T-helper 22 cell (primary cell): Measurements from ENCODE around the gene FLOT2.
"Not testable (repeated sequence)": the region's sequence is repeated elsewhere in the genome, so short reads cannot be mapped to it uniquely, and the experiment has no call there.

Experiments used
- DNase-seq: peaks from one replicate; pipeline ENCODE4 v3.0.0-alpha.2; 2020; ENCODE audit warnings: low read depth

FLOT2 gene

GRCh38 chr17:28895794-28896447 is 1.6 kb downstream of the FLOT2 start:
- no peak for DNase-seq

GRCh38 chr17:28893248-28894183 is 4.0 kb downstream of the FLOT2 start:
- not testable (repeated sequence) for DNase-seq

- DNase-seq = no peak
These were observed 5.5 kb downstream of the FLOT2 start for GRCh38 chr17:28892024-28892423.

GRCh38 chr17:28891201-28891600 is 6.3 kb downstream of the FLOT2 start:
- DNase-seq = no peak

GRCh38 chr17:28889996-28890395 is 7.5 kb downstream of the FLOT2 start:
- DNase-seq = no peak

- DNase-seq = no peak
These were observed 8.7 kb downstream of the FLOT2 start for GRCh38 chr17:28888832-28889231.

- no peak for DNase-seq
These were observed 9.6 kb downstream of the FLOT2 start for GRCh38 chr17:28887871-28888471.

- DNase-seq = no peak
These were observed 11.6 kb downstream of the FLOT2 start for GRCh38 chr17:28885951-28886350.

- DNase-seq = no peak
These were observed 12.2 kb downstream of the FLOT2 start for GRCh38 chr17:28885363-28885762.

- DNase-seq = no peak
These were observed 13.4 kb downstream of the FLOT2 start for GRCh38 chr17:28883967-28884702.

GRCh38 chr17:28882154-28882895 is 15.2 kb downstream of the FLOT2 start:
- DNase-seq = no peak

- no peak for DNase-seq
These were observed 15.9 kb downstream of the FLOT2 start for GRCh38 chr17:28881533-28882056.

GRCh38 chr17:28880572-28880945 is 17.0 kb downstream of the FLOT2 start:
- no peak for DNase-seq

GRCh38 chr17:28879886-28880571 is 17.5 kb downstream of the FLOT2 start:
- no peak for DNase-seq

GRCh38 chr17:28878981-28879380 is 18.6 kb downstream of the FLOT2 start:
- no peak for DNase-seq

- no peak for DNase-seq
These were observed 19.2 kb downstream of the FLOT2 start for GRCh38 chr17:28878158-28878910.

- not testable (repeated sequence) for DNase-seq
These were observed 20.3 kb downstream of the FLOT2 start for GRCh38 chr17:28877150-28877711.

- DNase-seq = no peak
These were observed 21.5 kb downstream of the FLOT2 start for GRCh38 chr17:28875848-28876550.

- DNase-seq = no peak
These were observed 22.8 kb downstream of the FLOT2 start for GRCh38 chr17:28874750-28875149.
